CD4-positive, alpha-beta T cell treated with Interleukin-4 for 1 hour (primary cell): ENCODE results near the gene CD44.

ENCODE experiments used
- DNase-seq, 2 donors: peaks; one replicate each; pipeline ENCODE4 v3.0.0-alpha.2; 2020 to 2022

CD44 gene

DNA sequence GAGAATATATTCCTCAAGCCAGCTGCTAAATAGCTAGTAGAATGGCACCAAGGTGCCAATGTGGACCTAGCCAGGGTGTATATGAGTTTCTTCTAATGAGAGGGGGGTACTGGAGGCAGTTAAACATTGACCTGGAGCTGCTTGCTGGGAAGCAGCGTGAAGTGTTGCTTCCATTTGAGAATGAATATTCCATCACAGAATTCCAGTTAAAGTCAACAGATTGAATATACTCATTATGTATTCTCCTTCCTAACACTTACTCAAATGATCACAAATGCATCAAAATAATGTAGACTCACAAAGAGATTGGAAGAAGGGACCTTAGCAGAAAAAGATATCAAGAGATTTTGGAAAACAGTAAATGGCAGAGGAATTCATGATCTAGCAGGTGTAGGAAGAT lies 102.1 kb downstream of the CD44 start:
- DNase-seq: no peak

DNA sequence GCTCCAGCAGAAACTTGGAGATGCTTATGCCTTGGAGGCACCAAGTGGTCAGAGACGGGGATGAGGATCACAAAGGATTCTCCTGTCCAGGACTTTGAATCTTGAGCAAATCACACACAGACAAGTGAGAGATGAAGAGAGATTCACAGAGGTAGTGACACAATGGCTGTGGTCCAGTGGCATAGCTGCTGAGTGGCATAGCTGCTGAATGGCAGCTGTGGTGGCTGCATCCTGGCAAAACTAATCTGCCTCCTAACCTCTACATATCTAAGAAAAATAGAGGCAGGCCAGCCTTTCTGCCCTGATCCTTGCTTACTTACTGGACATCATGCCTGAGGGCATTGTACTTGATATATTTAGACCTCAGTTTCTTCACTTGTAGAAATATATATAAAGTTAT lies 102.6 kb downstream of the CD44 start:
- no peak for DNase-seq

GRCh38 chr11:35242412-35243242 lies 103.7 kb downstream of the CD44 start:
- DNase-seq: peak in 1 of 2 donors; percentile 35

DNA sequence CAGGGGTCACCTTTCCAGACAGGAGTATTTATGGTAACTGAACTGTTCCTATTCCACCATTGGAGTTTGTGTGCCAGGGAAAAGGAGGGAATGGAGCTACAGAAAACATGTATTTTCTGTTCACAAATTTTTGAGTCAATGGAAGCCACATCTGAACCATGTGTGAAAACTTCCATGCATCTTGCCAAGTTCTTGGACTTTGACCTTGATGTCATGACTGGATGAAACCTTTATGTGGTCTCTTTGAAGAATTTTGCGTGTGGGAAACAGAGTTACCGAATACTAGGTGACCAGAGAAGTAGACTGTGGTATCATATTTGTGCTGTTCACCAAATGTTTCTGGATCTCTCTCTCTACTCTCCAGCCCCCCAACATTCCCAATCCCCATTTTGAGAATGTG lies 104.8 kb downstream of the CD44 start:
- no peak for DNase-seq

GRCh38 chr11:35245056-35245455 lies 106.1 kb downstream of the CD44 start:
- DNase-seq: no peak

- DNase-seq: no peak
Observed at GRCh38 chr11:35245786-35246185, 106.8 kb downstream of the CD44 start.

- DNase-seq: no peak
Observed at GRCh38 chr11:35246745-35247144, 107.8 kb downstream of the CD44 start.

DNA sequence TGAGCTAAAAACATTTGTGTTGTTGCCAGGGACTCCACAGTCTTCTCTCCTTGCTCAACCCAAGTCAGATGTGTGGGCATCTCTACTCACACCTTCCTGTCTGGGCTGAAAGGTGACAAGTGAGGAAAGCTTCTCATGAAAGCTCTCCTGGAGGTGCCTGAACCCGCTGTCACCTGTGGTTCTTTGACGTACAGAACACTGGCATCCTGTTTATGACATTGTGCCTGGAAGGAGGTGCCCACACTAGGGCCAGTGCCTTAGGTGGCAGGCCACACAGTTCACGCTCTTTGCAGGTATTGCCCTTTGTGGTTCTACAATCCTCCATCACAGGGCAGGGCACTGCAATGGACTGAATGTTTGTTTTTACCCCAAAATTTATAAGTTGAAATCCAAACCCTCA lies 108.5 kb downstream of the CD44 start:
- peak; percentile 90 to 91 for DNase-seq

- DNase-seq: peak; percentile 47 to 66
Observed at GRCh38 chr11:35247863-35248262, 108.9 kb downstream of the CD44 start.

- DNase-seq: no peak
Observed at GRCh38 chr11:35248558-35249323, 109.8 kb downstream of the CD44 start.

GRCh38 chr11:35250192-35250591 lies 111.2 kb downstream of the CD44 start:
- no peak for DNase-seq

- no peak for DNase-seq
Observed at GRCh38 chr11:35250621-35251020, 111.7 kb downstream of the CD44 start.

DNA sequence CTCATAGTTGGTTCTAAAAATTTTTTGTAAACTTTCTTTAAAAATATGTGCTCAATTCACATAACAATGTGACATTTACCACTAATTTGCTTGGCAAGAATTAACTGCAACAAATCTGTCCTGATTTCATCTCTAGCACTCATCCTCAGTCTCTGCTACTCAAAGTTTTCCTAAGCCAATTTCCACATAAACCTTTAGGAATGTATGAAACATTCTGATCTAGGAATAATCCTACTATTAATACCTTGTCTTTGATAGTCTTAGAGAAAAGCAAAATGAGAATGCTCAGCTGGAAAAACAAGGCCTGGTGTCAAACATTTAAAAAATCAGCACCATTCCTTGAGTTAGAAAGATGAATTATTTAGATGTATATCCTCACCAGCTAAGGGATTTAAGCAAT lies 114.3 kb downstream of the CD44 start:
- no peak for DNase-seq

- no peak for DNase-seq
Observed at GRCh38 chr11:35255514-35255913, 116.5 kb downstream of the CD44 start.

DNA sequence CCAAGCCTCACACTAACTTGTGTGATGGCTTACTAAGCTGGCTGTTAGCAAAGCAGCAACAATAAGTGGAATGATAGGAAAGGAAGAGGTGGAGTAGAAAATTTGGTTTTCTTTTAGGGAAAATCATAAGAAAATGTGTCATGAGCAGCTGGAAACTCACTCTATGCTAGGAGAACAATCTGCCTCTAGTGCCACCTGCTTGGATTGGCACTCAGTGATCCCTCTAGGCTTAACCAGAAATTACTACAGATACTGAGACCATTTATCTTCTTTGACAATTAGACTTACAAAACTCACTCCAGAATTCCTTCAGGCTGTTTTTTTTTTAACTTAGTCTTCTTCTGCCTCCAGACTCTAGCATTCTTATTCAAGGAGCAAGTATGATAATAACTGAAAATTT lies 117.3 kb downstream of the CD44 start:
- DNase-seq: no peak

DNA sequence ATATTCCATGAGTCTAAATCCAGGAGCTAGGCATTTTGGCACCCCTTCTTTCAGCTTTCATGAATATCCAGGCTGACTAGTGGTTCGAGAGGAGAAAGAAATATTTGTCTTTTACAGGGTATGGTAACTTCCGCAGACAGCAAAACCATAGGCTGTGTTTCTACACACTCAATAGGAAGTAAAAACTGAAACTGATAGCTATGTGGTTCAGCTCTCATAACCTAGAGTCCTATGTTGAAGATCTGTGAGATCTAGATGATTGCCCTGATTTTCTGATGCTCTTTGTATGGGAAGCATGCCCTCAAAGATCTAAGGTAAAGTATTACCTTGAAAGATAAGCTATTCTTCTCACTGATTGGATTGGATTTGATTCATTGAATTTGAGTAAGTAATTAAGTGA lies 118.3 kb downstream of the CD44 start:
- DNase-seq: peak in 1 of 2 donors; percentile 63

GRCh38 chr11:35259529-35259928 lies 120.6 kb downstream of the CD44 start:
- DNase-seq: no peak

- no peak for DNase-seq
Observed at GRCh38 chr11:35260342-35260985, 121.5 kb downstream of the CD44 start.

GRCh38 chr11:35261197-35261596 lies 122.2 kb downstream of the CD44 start:
- DNase-seq: no peak

GRCh38 chr11:35262056-35262455 lies 123.1 kb downstream of the CD44 start:
- no peak for DNase-seq

- no peak for DNase-seq
Observed at GRCh38 chr11:35262735-35263134, 123.8 kb downstream of the CD44 start.

- no peak for DNase-seq
Observed at GRCh38 chr11:35265755-35266454, 126.9 kb downstream of the CD44 start.

- no peak for DNase-seq
Observed at GRCh38 chr11:35267504-35267903, 128.5 kb downstream of the CD44 start.
